NCI-H526 treated with DMSO at 0.1 percent for 48 hours (cell line): ENCODE results near the gene CSF3R.

Experiments
- DNase-seq: peaks from one replicate; lab custom pipeline; 2025; lab: John Stamatoyannopoulos, UW

CSF3R gene

DNA sequence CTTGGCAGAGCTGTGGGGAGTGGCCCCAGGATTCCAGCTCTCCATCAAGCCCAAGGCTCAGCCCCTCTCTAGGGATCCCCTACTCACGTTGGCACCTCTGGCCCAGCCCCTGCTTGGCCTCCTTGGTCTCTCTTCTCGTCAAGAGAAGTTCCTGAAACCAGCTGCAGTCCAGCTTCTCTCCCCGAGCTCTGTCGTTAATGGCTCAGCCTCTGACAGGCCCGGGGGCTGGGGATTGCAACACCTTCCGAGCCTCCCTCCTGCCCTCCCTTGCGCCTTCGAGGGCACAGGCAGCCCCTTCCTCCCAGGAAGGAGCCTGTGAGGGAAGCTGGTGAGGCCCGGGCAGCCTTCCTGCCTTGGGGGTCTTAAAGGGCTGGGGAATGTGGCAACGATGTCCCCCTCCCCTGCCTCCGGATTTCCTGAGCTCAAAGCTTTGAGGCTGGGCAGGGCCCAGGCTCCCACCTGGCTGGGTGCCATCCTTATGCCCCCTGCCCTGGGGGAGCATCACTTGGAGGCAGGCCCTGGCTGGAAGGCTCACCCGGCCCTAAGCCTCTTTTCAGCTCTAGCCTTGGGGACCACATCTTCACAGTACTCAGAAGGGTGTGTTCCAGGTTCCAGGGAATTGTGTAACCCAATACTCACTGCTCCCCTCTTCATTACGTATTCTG, at the start of gene CSF3R:
CSF3R (minus strand) TSS at position 190 of the 665 bp plus-strand sequence. CDS start 3,417 bp downstream, outside the sequence.
- no peak for DNase-seq

DNA sequence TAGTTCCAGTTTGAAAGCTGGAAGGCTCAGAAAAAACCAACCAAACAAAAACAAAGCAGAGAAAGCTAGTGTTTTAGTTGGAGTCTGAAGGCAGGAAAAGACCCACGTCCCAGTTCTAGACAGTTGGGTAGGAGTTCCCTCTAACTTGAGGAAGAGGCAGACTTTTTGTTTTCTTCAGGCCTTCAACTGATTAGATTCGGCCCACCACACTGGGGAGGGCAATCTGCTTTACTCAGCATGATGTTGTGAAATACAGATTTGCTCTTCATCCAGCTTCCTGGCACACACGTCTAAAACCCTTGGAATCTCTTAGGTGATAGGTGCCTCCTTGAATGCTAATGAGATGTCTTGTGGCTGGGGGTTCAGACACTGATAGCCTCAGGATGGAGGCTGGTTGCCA, 49.1 kb upstream of the CSF3R start:
- DNase-seq: no peak

DNA sequence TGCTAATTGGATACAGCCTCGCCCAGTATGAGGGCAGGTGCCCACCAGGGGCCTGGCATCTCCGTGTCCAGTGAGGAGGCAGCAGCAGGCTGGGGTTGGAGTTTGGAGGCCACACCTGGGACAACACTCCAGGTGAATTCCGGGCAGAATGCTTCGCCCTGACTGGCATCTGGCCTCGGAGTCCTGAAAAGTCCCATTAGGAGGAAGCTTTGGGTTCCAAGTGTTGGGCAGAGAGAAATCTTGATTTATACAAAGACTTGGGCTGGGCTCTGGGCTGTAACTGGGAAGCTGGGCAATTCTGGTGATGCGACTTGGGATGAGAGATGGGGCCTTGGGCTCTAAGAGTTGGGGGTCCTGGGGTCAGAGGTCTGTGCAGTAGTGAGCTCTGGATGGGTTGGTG, 48.1 kb upstream of the CSF3R start:
- DNase-seq: no peak

DNA sequence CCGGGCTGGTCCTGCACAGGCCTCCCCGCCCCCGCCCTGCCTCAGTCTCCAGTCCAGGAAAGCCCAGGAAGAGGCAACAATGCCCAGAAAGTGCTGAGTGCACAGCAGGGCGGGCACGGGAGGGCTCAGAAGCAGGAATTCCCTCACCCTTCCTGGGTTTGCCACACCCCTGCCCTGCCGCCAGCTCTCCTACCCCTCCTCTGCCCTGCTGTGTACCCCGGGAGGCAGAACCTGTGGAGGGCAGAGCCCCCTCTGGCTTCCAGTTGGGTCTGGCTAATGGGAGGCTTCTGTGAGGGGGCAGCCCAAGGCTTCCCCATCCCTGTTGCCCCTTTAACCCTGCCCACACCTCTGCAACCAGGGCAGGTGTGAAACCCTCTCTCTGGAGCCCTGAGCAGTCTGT, 47.5 kb upstream of the CSF3R start:
- no peak for DNase-seq

DNA sequence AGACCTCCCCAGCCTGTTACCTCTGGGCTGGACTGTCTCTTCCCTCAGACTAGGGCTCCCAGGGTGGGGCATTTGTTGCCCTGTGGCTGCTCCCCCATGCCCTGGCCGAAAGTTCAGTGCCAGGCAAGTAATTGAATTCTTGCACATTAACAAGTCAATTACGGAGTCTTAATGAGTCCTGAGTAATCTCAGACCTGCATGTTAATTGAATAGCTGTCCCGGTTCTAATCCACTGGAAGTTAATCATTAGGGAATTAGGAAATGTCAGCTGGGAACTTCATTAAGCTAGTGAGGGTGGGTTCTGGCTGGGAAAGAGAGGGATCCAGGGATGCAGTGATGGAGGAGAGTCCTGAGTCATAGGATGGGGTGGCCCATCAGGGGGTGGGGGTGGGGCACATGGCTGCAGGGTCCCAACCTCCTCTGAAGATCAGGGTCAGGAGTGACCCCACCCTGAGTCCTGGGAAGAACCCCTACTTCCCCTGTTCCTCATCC, 47.1 kb upstream of the CSF3R start:
- DNase-seq: no peak

DNA sequence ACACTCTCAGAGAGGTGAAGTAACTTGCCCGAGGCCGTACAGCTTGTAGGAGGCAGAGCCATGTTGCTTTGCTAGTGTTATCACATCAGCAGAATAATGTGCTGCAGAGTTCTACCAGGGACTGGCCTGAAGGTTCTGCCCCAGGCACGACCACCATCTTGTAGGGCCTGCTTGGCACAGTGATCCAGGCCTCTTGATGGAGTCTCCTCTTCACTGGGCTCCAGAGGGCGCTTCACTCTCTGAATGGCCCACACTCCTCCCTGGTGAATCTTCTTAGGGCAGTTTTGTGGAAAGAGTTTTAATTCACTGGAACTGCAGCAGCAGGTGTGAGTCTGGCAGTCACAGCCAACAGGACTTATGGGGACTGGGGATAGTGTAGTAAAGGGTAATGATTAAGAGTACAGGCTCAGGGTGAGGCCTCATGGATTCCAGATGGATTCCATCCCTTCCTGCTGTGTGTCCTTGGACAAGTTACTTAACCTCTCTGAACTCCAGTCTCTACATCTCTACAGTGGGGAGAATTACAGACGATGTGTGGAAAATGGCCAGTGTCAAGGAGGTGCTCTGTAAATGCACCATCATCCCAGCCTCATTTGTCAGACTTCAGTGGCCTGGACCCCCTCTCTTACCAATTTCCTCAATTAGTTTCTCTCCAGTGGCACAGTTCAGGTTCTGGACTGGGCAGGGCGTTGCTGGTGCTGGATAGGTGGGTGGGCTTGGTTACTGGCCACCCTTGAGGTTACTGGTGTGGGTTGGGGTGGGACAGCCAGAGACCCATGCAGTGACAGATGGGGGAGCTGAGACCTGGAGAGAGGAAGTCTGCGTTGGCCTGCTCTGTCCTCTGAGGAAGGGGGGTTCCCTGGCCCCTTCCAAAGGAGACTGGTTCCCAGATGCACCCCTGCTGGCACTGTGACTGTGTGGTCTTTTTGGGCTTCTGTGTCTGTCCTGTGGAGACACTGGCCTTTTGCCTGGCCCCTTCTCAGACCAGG, 45.9 kb upstream of the CSF3R start:
- no peak for DNase-seq

DNA sequence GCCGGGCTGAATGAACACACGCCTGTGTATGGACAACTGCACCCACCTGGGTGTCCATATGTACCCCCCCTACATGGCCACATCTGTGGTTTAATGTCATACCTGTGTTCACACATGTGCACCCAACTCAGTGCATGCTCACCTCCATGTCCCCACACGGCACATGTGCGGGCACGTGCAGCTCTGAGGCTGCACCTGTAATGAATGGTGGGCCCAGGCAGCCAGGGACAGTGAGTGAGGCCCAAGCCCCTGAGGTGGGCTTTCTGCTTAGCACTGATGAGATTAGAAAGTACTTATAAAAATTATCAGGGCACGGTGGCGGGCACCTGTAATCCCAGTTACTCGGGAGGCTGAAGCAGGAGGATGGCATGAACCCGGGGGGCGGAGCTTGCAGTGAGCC, 42.5 kb upstream of the CSF3R start:
- no peak for DNase-seq

DNA sequence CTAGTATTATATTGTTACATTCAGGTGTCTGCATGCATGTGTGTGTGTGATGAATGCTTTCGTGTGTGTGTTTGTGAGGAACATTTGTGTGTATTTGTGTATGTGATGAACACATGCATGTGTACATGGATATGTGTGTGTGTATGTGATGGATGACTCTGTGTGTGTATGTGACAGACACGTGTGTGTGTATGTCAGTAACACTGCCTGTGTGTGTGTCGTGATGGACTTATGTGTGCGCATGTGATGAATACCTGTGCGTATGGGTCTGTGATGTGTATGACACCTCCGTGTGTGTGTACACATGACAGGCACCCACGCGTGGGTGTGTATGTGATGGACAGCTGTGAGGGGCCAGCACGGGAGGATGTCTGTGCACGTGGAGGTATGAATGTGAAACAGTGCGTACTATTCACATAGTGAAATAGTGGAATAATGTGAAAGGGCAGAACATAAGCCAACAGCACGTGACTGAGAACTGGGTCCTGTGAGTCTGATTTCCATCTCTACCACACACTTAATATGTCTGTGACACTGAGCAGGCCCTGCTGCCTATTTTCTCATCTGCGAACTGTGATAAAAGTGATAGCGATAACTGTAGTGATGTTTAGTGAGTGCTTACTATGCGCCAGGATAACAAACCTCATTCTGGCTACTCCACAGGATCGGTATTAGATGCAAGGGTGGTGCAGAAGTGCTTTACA, 41.8 kb upstream of the CSF3R start:
- no peak for DNase-seq

DNA sequence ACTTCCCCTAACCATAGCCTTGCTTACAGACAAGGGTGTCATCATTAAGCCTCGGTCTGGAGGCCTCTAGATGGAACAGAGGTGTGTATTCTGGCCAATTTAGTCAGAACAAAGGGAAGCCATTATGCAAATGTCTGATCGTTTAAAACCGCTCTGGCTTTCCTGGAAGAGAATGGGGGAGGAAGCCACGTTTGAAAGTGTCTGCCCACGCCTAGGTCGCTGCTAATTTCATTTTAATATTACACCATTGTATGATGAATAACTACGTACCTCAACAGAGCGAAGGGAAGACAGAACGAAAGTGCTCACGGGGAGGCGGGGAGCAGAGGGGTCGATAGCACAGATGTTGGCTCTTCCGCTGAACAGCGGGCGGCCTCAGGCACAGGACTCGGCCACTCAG, 41.1 kb upstream of the CSF3R start:
- peak; percentile 66 for DNase-seq

DNA sequence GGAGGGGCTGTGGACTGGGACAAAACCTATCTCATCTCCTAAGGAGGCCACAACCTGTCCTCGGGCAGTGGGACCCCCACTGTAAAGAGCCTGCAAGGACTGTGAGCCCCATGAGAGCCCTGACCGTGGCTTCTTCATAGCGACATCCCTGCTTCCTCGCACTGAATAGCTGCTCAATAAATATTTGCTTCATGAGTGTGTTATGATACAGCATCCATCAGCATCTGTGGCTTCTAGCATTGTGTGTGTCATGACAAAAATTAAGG, 40.5 kb upstream of the CSF3R start:
- no peak for DNase-seq

DNA sequence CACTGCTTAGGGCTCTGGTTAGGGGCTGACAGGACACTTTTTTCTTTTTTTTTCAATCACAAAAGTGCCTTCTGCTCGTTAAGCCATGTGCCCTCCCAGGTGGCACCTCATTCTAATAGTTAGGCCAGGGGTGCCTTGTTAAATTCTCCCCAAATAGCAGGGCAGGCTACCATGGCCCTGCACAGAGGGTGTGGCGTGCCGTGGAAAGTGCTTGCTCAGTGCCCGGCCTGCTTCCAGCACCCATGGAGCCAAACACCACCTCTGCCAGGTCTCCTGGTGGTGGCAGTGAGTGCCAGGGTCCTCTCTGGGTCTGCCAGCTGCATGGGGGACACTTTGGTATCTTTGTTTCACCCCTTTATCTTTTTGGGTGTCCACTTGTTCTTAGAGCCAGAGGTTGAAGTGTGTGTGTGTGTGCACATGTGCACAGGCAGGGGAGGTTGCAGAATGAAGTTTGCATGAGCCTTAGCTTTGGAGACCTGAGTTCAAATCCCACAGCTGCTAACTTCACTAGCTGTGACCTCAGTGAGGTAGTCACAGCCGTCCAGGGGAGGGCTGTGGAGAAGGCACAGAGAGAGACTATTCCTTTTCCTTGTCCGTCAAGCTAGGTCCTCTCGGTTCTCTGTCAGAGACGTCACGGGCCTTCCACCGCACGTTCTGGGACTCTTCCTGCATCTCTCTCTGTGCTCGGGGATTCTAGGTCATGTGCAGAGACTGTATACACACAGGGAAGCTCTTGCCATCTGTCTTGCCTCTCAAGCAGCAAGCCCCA, 39.9 kb upstream of the CSF3R start:
- no peak for DNase-seq

DNA sequence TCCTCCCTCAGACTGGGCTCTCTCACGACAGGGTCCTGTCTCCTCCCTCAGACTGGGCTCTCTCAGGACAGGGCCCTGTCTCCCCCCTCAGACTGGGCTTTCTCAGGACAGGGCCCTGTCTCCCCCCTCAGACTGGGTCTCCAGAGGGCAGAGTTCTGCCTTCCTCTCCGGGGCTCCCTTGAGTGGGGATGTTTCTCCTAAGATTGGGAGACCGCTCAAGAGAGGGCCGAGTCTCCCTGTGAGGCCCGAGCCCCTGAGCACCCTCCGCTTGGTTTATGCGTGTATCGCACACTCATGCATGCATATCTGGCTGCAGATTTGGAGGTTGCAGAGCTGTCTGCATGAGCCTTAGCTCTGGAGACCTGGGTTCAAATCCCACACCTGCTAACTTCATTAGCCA, 39.3 kb upstream of the CSF3R start:
- no peak for DNase-seq

DNA sequence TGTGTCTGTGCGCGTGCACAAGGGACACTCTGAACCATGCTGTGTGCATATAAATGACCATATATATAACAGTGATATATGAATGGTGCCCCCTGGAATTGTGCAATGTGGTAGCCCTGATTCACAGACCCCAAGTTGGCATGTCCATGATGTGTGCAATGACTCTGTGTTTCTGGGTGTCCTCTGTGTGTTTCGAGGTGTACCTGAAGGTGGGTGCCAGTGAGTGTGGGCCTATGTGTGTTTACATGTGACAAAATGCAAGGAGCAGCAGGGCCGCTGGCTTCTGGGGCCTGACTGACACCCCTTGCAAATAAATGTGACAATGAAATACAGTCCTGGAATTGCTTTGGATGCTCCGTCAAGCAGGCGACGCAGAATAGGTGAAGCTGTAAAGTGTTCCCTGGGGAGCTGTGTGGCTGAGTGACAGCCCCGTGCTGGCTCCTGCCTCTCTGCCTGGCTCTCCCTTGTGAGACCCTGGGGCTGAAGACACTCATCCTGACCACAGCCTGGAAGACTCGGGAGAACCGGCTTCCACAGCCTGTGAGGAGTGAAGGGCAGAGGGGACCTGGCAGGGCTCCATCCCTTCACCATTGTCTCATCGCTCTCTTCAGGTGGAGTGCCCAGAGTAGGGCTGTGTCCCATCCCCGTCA, 38.2 kb upstream of the CSF3R start:
- no peak for DNase-seq

DNA sequence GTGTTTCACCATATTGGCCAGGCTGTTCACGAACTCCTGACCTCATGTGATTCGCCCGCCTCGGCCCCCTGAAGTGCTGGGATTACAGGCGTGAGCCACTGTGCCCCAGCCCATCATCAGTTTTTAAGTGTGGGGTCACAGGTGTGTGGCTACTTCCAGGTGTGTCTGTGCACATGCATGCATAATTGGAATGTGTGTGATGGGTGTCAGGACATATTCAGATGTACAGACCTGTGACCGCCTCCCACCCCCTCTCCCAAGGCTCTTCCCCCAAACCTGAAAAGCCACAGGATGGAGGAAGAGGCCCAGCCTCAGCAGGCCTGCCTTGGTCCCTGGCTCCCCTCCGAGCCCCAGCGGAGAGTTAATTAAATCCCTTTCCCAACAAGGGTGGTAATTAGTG, 37.3 kb upstream of the CSF3R start:
- DNase-seq: no peak

DNA sequence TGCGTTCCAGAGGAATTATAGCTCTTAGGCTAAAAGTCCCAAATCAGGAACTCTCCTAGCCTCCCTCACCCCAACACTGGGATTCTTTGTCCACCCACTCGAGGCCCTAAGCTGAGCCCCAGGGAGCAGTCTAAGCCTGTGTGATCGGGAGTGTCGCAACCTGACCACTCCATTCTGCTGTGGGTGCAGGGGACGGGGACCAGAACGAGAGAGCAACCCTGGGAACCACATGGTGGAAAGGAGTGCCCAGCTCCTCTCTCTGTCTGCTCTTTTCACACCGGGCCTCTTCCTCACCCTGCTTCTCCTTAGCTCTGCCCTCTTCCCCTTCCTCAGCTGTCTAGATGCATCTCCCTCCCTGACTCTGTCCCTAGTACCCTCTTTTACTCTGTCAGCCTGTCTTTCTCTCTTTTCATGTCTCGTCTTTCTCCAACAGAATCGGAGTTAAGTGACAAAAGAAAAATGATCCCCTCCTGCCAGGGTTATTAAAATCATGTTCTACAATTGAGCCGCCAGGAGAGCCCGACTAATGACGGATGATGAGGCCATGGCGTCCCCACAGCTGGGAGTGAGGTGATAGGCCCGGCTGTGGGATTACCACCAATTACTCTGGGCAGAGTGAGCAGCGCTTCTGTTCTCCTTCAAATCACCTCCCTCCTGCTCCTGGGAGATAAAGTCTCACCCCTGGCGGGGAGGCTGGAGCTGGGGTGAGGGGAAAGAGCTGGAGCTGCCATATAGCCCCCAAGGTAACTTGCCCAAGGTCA, 34.5 kb upstream of the CSF3R start:
- no peak for DNase-seq

DNA sequence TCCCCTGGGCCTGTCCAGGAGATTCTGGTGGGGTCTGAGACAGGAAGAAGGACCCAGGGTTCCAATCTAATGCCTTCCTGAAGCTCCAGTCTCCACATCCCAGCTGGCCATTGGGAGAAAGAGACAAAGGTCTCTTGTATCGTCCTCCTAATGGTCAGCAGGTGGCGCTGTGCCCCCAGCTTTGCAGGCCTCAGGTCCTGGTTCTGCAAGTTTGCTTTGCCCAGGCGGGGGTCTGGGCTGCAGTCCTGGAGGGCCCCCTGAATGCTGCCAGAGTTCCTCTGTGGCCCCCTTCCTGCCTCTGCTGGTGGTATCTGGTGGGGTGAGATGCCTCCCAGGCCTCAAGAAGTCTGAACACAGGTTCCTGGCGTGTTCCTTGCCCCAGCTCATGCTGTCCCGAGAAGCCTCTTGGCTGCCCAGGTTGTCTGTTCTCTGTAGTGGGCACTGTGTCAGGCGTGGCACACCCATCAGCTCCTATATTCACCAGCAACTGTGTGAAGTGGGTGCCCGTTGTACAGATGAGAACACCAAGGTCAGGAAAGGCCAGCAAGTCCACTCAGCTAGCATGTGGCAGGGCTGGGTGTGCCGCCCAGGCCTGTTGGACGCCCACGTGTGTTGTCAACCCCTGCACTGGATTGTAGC, 33.8 kb upstream of the CSF3R start:
- DNase-seq: peak; percentile 57

DNA sequence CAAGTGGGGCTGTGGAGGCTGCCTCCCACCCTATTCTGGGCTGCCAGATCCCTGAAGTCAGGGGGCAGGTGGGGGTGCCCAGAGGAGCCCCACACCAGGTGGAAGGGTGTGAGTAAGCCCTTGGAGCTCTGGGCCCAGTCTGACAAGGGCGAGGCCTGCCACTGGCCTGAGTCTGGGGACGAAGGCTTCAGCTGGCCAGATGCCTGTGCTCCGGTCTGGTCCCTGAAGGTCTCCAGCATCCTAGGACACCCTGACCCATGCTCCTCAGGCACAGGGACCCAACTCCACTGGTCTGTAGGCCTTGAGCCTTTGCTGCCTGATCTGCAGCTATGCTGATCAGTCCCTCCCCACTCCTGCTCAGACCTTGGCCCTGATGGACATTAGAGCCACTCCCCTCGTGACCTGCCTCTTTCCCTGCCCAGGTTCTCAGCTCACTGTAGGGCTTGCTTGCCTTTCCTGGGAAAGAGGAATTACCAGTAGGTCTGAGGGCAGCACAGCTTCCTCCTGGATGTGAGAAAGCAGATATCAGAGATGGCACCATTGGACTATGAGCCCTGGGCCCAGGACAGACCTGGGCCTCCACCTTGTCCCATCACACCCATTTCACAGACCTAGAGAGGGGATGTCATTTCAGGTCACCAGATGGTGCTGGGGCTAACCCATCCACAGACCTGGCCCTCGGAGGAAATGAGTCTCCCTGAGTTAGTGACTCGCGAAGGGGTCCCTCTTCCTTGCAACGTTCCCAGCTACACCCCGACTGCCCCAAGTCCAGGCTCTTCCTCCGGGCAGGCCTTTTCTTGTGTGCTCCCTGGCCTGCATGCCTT, 32.8 kb upstream of the CSF3R start:
- DNase-seq: no peak

DNA sequence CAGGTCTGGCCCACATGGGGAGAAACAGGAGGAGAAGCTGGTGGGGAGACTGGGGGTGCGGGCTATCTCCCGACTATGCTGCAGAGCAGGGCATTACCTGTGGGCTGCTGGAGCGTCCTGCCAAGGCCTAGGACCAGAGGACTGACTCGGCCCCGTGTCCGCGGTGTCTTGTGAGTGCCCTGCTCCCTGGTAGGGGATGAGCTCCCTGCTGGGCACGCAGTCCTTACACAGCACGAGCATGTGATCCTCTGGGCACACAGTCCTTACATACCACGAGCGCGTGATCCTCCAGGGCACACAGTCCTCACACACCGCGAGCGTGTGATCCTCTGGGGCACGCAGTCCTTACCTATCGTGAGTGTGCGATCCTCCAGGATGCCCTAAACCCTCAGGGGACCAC, 31.8 kb upstream of the CSF3R start:
- DNase-seq: no peak
